ENCODE data around the gene AQP12A. TPM values are rescaled to one million over a fixed set of nuclear protein-coding genes. Genes with fewer than 3 reads are reported as not detected.

Gene AQP12A
- total RNA-seq, 1 experiment from 2014 or later = not detected

- Histone ChIP-seq H3K9me3 (ENCODE audit: control insufficient read depth, insufficient read depth, low read depth, low read length) (no peaks in the 10 kb centered on the region), H3K4me3 (ENCODE audit: low read depth in 2 of 2, low read length in 2 of 2) (no peak overlapping the region), H3K4me1 (ENCODE audit: control insufficient read depth, insufficient read depth, low read length) (no peaks in the 10 kb centered on the region), H3K27me3 (ENCODE audit: control insufficient read depth, insufficient read depth, low read length) (no peaks in the 10 kb centered on the region), H3K36me3 (ENCODE audit: control insufficient read depth, insufficient read depth, low read length) (no peaks in the 10 kb centered on the region), H3K27ac (ENCODE audit: low read length) (no peak overlapping the region)
- ChIA-PET CTCF (no interaction called here), POLR2A (no interaction called here)
- intact Hi-C loops (cut with micrococcal nuclease; ENCODE audit: unreplicated experiment) = no loop called here
- in situ Hi-C loops (cut with HindIII; ENCODE audit: low pct_unique_long_range_greater_than_20kb, low sequenced_read_pairs) = no loop called here
- ATAC-seq (no peak), DNase-seq (ENCODE audit: low read depth, low spot score) (no peak)
- TF ChIP-seq POLR2AphosphoS5 (IDR thresholded peaks at IDR 0.05; ENCODE audit: low read depth, low read length) (no peak), REST (IDR thresholded peaks at IDR 0.05; ENCODE audit: insufficient read depth in 1 of 2, low read depth in 2 of 2, low read length in 1 of 2) (no peak), CTCF (IDR thresholded peaks at IDR 0.05) (no peak), TCF7L2 (IDR thresholded peaks at IDR 0.05; ENCODE audit: low read depth, low read length) (no peak), SIN3A (IDR thresholded peaks at IDR 0.05; ENCODE audit: borderline replicate concordance, insufficient read depth, low read depth, low read length) (no peak)
- BruUV-seq (replicated peaks) = no TSS peak
These were observed 36.7 kb downstream of the AQP12A start for GRCh38 chr2:240728361-240728760.

GRCh38 chr2:240728827-240729226 is 37.2 kb downstream of the AQP12A start:
- Histone ChIP-seq H3K27ac (ENCODE audit: low read length) (no peak overlapping the region), H3K27me3 (ENCODE audit: control insufficient read depth, insufficient read depth, low read length) (no peaks in the 10 kb centered on the region), H3K36me3 (ENCODE audit: control insufficient read depth, insufficient read depth, low read length) (no peaks in the 10 kb centered on the region), H3K4me1 (ENCODE audit: control insufficient read depth, insufficient read depth, low read length) (no peaks in the 10 kb centered on the region), H3K9me3 (ENCODE audit: control insufficient read depth, insufficient read depth, low read depth, low read length) (no peaks in the 10 kb centered on the region), H3K4me3 (ENCODE audit: low read depth in 2 of 2, low read length in 2 of 2) (no peak overlapping the region)
- POLR2A ChIA-PET = no interaction called here
- CTCF ChIA-PET = no interaction called here
- no TSS peak for BruUV-seq (replicated peaks)
- intact Hi-C loops (cut with micrococcal nuclease; ENCODE audit: unreplicated experiment) = no loop called here
- TF ChIP-seq CTCF (IDR thresholded peaks at IDR 0.05) (no peak), SIN3A (IDR thresholded peaks at IDR 0.05; ENCODE audit: borderline replicate concordance, insufficient read depth, low read depth, low read length) (no peak), TCF7L2 (IDR thresholded peaks at IDR 0.05; ENCODE audit: low read depth, low read length) (no peak), REST (IDR thresholded peaks at IDR 0.05; ENCODE audit: insufficient read depth in 1 of 2, low read depth in 2 of 2, low read length in 1 of 2) (no peak), POLR2AphosphoS5 (IDR thresholded peaks at IDR 0.05; ENCODE audit: low read depth, low read length) (no peak)
- DNase-seq (ENCODE audit: low read depth, low spot score) (no peak), ATAC-seq (no peak)
- in situ Hi-C loops (cut with HindIII; ENCODE audit: low pct_unique_long_range_greater_than_20kb, low sequenced_read_pairs) = no loop called here
